Stomach (tissue), 9 donors: Measurements from ENCODE around the gene SCNN1B. TPM values are rescaled to one million over a fixed set of nuclear protein-coding genes. Genes with fewer than 3 reads are reported as not detected.
"Not testable (repeated sequence)": the region's sequence is repeated elsewhere in the genome, so short reads cannot be mapped to it uniquely, and the experiment has no call there.

ENCODE experiments used
- DNase-seq, 2 donors: peaks; one replicate each; pipeline versions ENCODE4 v3.0.0 to v3.0.0-alpha.2; 2013 to 2019
- H3K27ac ChIP-seq, 5 donors: fragments of 200-600 bp in 4 of 5; sonication (generic) in 4 of 5; one replicate each; pipeline ENCODE4 v1.5.1; 2013 to 2019; ENCODE audit warnings: mild to moderate bottlenecking in 1 of 5, moderate library complexity in 1 of 5
- H3K27me3 ChIP-seq, 3 donors: fragments of 200-600 bp; sonication (generic); one replicate each; pipeline ENCODE4 v1.5.1; 2017 to 2019; ENCODE audit warnings: mixed run types in 1 of 3
- H3K36me3 ChIP-seq, 4 donors: fragments of 200-600 bp; sonication (generic); 1 replicate in 3 of 4; 2 replicates in 1 of 4; pipeline ENCODE4 v1.5.1; 2016 to 2019
- H3K4me1 ChIP-seq, 4 donors: fragments of 200-600 bp; sonication (generic); one replicate each; pipeline ENCODE4 v1.5.1; 2016 to 2019
- H3K4me3 ChIP-seq, 4 donors: fragments of 200-600 bp; sonication (generic) in 3 of 4; one replicate each; pipeline ENCODE4 v1.5.1; 2016 to 2019; ENCODE audit warnings: mild to moderate bottlenecking in 1 of 4
- H3K9me3 ChIP-seq, 4 donors: fragments of 200-600 bp; sonication (generic); one replicate each; pipeline ENCODE4 v1.5.1; 2016 to 2019
- EP300 ChIP-seq: sonication (generic); formaldehyde crosslinking; IDR thresholded peaks from one replicate; pipeline ENCODE4 v1.6.1; 2017; ENCODE audit warnings: antibody characterized with exemption
- POLR2A ChIP-seq, 4 donors: fragments of 450-650 bp; IDR thresholded peaks; one replicate each; pipeline ENCODE4 v1.6.1; 2016; ENCODE audit warnings: antibody characterized with exemption in 4 of 4, control low read depth in 2 of 4, mild to moderate bottlenecking in 1 of 4, moderate library complexity in 1 of 4
- POLR2AphosphoS5 ChIP-seq, 3 donors: sonication (generic); formaldehyde crosslinking; IDR thresholded peaks; one replicate each; pipeline ENCODE4 v1.6.1; 2016; ENCODE audit warnings: antibody characterized with exemption in 3 of 3
- WGBS, 5 donors: extraction: QIAGEN DNeasy Blood & Tissue Kit in 3 of 5; methylation state at CpG; one replicate each; pipeline versions ENCODE4 v1.1.5 to v1.1.7; 2013 to 2018; 5-methylcytosine and 5-hydroxymethylcytosine counted together
- intact Hi-C: fragments of 100-400 bp; cut with DNase I; formaldehyde crosslinking; loops from one replicate; pipeline ENCODE4 v1.15.1; 2023; ENCODE audit warnings: low total_unique reads
- polyA plus RNA-seq, 3 donors: library from polyadenylated mRNA; stranded (reverse); fragments of 200-250 nt; gene quantifications; one replicate each; pipeline ENCODE4 v1.2.3, GENCODE V29; 2013
- total RNA-seq, 5 donors: library from RNA; depleted of rRNA; stranded (reverse); fragments of >200 nt; gene quantifications; one replicate each; pipeline versions ENCODE4 v1.1.0 to v1.2.3, GENCODE V29; 2014 to 2016
- TF ChIP-seq, protein P1 (sequence below), 7 experiments: fragments of 450-650 bp in 4 of 7; fragments of 200-600 bp in 3 of 7; sonication (generic) in 3 of 7; IDR thresholded peaks; one replicate each; pipeline ENCODE4 v1.5.1; 2016 to 2019; ENCODE audit warnings: antibody characterized with exemption in 7 of 7, control low read depth in 2 of 7, mild to moderate bottlenecking in 1 of 7
- donor health status: healthy with polysubstance abuse.
- donor health status: Bipolar disorder and iron deficiency.
- donor health status: healthy.

SCNN1B gene
- total and polyA plus RNA-seq, 8 donors, result 4.1 to 97.3 (median 21.8) TPM

DNA sequence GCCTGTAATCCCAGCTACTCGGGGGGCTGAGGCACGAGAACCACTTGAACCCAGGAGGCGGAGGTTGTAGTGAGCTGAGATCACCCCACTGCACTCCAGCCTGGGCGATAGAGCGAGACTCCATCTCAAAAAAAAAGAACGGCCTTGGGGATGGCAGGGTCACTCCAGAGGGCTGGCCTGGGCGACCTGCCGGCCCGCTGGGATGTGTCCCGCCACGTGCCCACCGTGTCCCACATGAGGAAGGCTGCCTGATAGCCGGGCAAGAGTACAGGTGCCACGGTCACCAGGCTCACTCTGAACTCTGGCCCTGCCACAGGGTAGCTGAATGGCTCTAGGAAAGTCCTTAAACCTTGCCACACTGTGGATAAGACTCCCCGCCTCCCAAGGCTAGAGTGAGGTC, 83.3 kb downstream of the SCNN1B start:
- H3K27ac ChIP-seq, result no peak overlapping the region
- intact Hi-C loops, result no loop called here

DNA sequence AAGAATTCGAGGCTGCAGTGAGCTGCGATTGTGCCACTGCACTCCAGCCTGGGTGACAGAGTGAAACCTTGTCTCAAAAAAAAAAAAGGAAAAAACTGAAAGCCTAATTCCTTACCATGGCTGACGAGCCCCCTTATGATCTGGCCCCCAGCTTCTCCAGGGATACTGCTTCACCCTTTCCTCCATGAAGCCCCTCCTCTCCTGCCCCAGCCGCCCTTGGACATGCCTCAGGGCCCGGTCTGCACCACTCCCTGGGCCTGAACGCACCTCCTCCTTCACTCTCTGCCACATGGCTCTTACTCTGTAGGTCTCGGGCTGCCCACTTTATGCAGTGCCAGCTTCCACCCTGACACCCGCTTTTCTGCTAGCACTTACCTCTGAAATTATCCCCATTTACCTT, 85.6 kb downstream of the SCNN1B start:
- Histone ChIP-seq H3K27ac (no peak overlapping the region), H3K36me3 (peaks cover 32 to 63% (median 53%) of the 10 kb centered on the region in 4 donors), H3K4me1 (no peaks in the 10 kb centered on the region), H3K4me3 (no peak overlapping the region), H3K9me3 (no peaks in the 10 kb centered on the region), H3K27me3 (no peaks in the 10 kb centered on the region)
- 86 to 96% (median 94%) methylated on average over 7 to 8 of the region's 8 CpGs for WGBS, 5 donors
- TF ChIP-seq POLR2AphosphoS5 (IDR thresholded peaks at IDR 0.05), result no peak
- TF ChIP-seq, protein P1, sequence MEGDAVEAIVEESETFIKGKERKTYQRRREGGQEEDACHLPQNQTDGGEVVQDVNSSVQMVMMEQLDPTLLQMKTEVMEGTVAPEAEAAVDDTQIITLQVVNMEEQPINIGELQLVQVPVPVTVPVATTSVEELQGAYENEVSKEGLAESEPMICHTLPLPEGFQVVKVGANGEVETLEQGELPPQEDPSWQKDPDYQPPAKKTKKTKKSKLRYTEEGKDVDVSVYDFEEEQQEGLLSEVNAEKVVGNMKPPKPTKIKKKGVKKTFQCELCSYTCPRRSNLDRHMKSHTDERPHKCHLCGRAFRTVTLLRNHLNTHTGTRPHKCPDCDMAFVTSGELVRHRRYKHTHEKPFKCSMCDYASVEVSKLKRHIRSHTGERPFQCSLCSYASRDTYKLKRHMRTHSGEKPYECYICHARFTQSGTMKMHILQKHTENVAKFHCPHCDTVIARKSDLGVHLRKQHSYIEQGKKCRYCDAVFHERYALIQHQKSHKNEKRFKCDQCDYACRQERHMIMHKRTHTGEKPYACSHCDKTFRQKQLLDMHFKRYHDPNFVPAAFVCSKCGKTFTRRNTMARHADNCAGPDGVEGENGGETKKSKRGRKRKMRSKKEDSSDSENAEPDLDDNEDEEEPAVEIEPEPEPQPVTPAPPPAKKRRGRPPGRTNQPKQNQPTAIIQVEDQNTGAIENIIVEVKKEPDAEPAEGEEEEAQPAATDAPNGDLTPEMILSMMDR (IDR thresholded peaks at IDR 0.05), result no peak
- no peak for TF ChIP-seq POLR2A (IDR thresholded peaks at IDR 0.05)
- TF ChIP-seq EP300, result no peak
- intact Hi-C loops, result no loop called here
- DNase-seq, result no peak

More for the DNA sequence above, 83.3 kb downstream of the SCNN1B start:
- peaks cover 13 to 41% (median 31%) of the 10 kb centered on the region in 4 donors for H3K36me3 ChIP-seq
- no peak for TF ChIP-seq EP300
- TF ChIP-seq POLR2A (IDR thresholded peaks at IDR 0.05), result no peak
- TF ChIP-seq POLR2AphosphoS5 (IDR thresholded peaks at IDR 0.05), result no peak
- TF ChIP-seq, protein P1 (IDR thresholded peaks at IDR 0.05), result no peak
- no peak for DNase-seq
- no peak overlapping the region for H3K4me3 ChIP-seq
- no peaks in the 10 kb centered on the region for H3K9me3 ChIP-seq
- H3K27me3 ChIP-seq, result no peaks in the 10 kb centered on the region
- no peaks in the 10 kb centered on the region for H3K4me1 ChIP-seq
- 80 to 96% (median 91%) methylated on average over 13 to 15 of the region's 15 CpGs for WGBS, 5 donors

DNA sequence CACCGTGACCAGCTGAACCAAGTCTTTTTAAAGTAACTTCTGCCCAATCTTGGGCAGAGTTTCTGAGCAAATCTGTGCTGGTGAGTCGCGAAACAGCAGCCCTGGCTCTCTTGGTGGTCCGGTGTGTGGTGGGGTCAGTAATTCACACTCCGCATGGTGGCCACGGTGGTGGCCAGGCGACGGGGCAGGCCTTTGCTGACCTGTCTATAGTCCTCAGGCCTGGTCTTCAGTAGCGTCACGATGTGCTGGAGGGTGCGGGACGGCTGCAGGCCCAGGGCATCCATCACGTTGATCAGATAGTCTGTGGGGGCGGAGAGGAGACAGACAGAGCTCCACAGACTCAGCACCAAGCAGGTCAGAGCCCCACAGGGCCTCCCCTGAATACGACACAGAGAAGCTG, 86.7 kb downstream of the SCNN1B start:
- TF ChIP-seq POLR2AphosphoS5 (IDR thresholded peaks at IDR 0.05) (no peak), POLR2A (IDR thresholded peaks at IDR 0.05) (no peak), EP300 (no peak)
- TF ChIP-seq, protein P1 (IDR thresholded peaks at IDR 0.05), result no peak
- Histone ChIP-seq H3K9me3 (no peaks in the 10 kb centered on the region), H3K36me3 (peaks cover 35 to 74% (median 63%) of the 10 kb centered on the region in 4 donors), H3K4me3 (no peak overlapping the region), H3K27ac (no peak overlapping the region), H3K27me3 (no peaks in the 10 kb centered on the region), H3K4me1 (no peaks in the 10 kb centered on the region)
- DNase-seq, result no peak
- intact Hi-C loops, result no loop called here
- WGBS, 5 donors, result 77 to 99% (median 94%) methylated on average over 6 to 15 of the region's 15 CpGs

DNA sequence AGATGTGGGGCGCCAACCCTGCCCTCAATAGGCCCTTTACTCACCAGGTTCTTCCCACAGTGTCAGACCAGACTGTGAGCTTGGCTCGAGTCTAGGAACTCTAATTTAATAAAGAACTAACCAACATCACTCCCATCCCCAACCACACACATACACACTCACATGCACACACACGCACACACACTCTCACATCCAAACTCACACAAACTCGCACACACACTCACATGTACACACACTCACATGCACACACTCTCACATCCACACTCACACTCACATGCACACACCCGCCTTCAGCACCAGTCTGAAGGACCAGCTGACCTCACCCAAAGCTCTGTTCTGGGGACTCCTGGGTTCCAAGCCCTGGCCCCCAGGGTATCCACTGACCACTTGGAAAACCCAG, 87.1 kb downstream of the SCNN1B start:
- intact Hi-C loops, result no loop called here
- WGBS, 5 donors, result 89 to 91% (median 90%) methylated on average over 5 of the region's 5 CpGs
- no peaks in the 10 kb centered on the region for H3K4me1 ChIP-seq
- H3K9me3 ChIP-seq, result no peaks in the 10 kb centered on the region
- DNase-seq, result no peak
- no peak overlapping the region for H3K27ac ChIP-seq
- no peaks in the 10 kb centered on the region for H3K27me3 ChIP-seq
- peaks cover 35 to 78% (median 66%) of the 10 kb centered on the region in 4 donors for H3K36me3 ChIP-seq
- TF ChIP-seq POLR2AphosphoS5 (IDR thresholded peaks at IDR 0.05) (no peak), EP300 (no peak), POLR2A (IDR thresholded peaks at IDR 0.05) (no peak)
- TF ChIP-seq, protein P1 (IDR thresholded peaks at IDR 0.05), result no peak
- no peak overlapping the region for H3K4me3 ChIP-seq

DNA sequence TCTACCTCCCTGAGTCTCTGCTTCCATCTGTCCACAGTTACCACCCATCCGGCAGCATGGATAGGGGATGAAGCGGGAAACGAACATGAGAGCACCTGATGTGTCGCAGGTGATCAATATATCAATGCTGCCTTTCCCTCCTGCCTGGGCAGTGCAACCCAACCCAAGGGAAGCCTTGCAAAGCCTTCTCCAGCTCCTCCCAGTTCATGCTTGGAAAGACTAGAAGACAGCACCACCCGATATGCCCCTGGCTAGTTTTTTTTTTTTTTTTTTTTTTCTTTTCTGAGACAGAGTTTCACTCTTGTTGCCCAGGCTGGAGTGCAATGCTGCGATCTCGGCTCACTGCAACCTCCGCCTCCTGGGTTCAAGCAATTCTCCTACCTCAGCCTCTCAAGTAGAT, 87.8 kb downstream of the SCNN1B start:
- WGBS, 5 donors, result 89 to 98% (median 97%) methylated on average over 8 of the region's 8 CpGs
- H3K27ac ChIP-seq, DNase-seq, H3K4me3 ChIP-seq, intact Hi-C loops, H3K4me1 ChIP-seq, H3K9me3 ChIP-seq, H3K27me3 ChIP-seq: not testable (repeated sequence)
- peaks cover 35 to 83% (median 73%) of the 10 kb centered on the region in 4 donors for H3K36me3 ChIP-seq
